Kidney epithelial cell (primary cell): ENCODE results near the gene ZCWPW1. TPM values are rescaled to one million over a fixed set of nuclear protein-coding genes. Genes with fewer than 3 reads are reported as not detected.

Source experiments
- DNase-seq: peaks from one replicate; pipeline ENCODE4 v3.0.0-alpha.2; 2010; ENCODE audit warnings: low read depth
- H3K27me3 ChIP-seq: 2 replicates; pipeline ENCODE4 v1.6.0; 2011; ENCODE audit warnings: low read length; ENCODE audit not compliant: control insufficient read depth, insufficient read depth
- H3K36me3 ChIP-seq: 2 replicates; pipeline ENCODE4 v1.5.1; 2011; ENCODE audit warnings: low read length; ENCODE audit not compliant: control insufficient read depth, insufficient read depth
- H3K4me3 ChIP-seq: 2 replicates; pipeline ENCODE4 v1.5.1; 2011; ENCODE audit warnings: low read depth, mild to moderate bottlenecking, control low read depth, low read length
- total RNA-seq: library from RNA; depleted of rRNA; stranded (reverse); fragments of >200 nt; gene quantifications from 2 replicates; pipeline ENCODE4 v1.2.3, GENCODE V29; 2015
- TF ChIP-seq, protein P1 (sequence below): IDR thresholded peaks from 2 replicates; pipeline ENCODE4 v1.5.1; 2011; ENCODE audit warnings: mild to moderate bottlenecking, moderate library complexity, low read length, control low read depth, inconsistent platforms; ENCODE audit not compliant: insufficient read depth, poor library complexity, severe bottlenecking

Gene ZCWPW1
- total RNA-seq, 1 donor from 2014 or later, result 0.88 TPM

GRCh38 chr7:100401811-100402210, 26.7 kb downstream of the ZCWPW1 start:
- Histone ChIP-seq H3K4me3 (no peak overlapping the region), H3K27me3 (peaks cover 14% of the 10 kb centered on the region), H3K36me3 (no peaks in the 10 kb centered on the region)
- no peak for DNase-seq
- TF ChIP-seq, protein P1, sequence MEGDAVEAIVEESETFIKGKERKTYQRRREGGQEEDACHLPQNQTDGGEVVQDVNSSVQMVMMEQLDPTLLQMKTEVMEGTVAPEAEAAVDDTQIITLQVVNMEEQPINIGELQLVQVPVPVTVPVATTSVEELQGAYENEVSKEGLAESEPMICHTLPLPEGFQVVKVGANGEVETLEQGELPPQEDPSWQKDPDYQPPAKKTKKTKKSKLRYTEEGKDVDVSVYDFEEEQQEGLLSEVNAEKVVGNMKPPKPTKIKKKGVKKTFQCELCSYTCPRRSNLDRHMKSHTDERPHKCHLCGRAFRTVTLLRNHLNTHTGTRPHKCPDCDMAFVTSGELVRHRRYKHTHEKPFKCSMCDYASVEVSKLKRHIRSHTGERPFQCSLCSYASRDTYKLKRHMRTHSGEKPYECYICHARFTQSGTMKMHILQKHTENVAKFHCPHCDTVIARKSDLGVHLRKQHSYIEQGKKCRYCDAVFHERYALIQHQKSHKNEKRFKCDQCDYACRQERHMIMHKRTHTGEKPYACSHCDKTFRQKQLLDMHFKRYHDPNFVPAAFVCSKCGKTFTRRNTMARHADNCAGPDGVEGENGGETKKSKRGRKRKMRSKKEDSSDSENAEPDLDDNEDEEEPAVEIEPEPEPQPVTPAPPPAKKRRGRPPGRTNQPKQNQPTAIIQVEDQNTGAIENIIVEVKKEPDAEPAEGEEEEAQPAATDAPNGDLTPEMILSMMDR, result no peak

- DNase-seq, result no peak
- H3K4me3 ChIP-seq, result no peak overlapping the region
- TF ChIP-seq, protein P1, result peak; percentile 35
- H3K27me3 ChIP-seq, result peaks cover 14% of the 10 kb centered on the region
- no peaks in the 10 kb centered on the region for H3K36me3 ChIP-seq
These were observed 27.8 kb downstream of the ZCWPW1 start for GRCh38 chr7:100400656-100401055.

DNA sequence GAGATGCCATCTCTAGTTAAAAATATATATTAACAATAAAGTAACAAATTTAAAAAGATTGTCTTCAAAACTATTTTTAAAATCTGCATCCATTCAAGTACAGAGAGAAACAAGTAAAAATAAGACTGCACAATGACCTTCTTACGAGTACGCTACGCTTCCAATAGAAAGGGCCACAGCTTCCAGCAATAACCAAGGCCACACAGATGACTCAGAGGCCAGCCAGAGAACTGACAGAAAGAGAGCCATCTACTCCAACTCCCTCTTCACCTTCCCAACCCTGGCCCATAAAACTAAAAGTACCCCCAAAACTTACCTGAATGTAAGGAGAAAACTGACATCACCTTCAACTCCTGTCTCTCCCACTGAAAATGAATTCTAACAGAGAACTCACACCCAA, 28.5 kb downstream of the ZCWPW1 start:
- peaks cover 14% of the 10 kb centered on the region for H3K27me3 ChIP-seq
- no peak for DNase-seq
- TF ChIP-seq, protein P1, result no peak

GRCh38 chr7:100398239-100398638, 30.3 kb downstream of the ZCWPW1 start:
- H3K36me3 ChIP-seq, result no peaks in the 10 kb centered on the region
- H3K27me3 ChIP-seq, result peaks cover 18% of the 10 kb centered on the region
- no peak for DNase-seq
- H3K4me3 ChIP-seq, result no peak overlapping the region
- TF ChIP-seq, protein P1, result no peak

More for the DNA sequence above, 28.5 kb downstream of the ZCWPW1 start:
- Histone ChIP-seq H3K36me3 (no peaks in the 10 kb centered on the region), H3K4me3 (no peak overlapping the region)

GRCh38 chr7:100397315-100398081, 31.0 kb downstream of the ZCWPW1 start:
- no peak for DNase-seq
- H3K4me3 ChIP-seq, result no peak overlapping the region
- TF ChIP-seq, protein P1, result no peak
- peaks cover 18% of the 10 kb centered on the region for H3K27me3 ChIP-seq
- H3K36me3 ChIP-seq, result no peaks in the 10 kb centered on the region
